Placental pericyte (primary cell): ENCODE results near the gene INTS7. TPM values are rescaled to one million over a fixed set of nuclear protein-coding genes. Genes with fewer than 3 reads are reported as not detected.

Experiments used
- small RNA-seq: library from RNA; depleted of rRNA; stranded (forward); fragments of <200 nt; gene quantifications from one replicate; pipeline ENCODE3, GENCODE V24; 2012; ENCODE audit warnings: low replicate concordance
- total RNA-seq: library from RNA; depleted of rRNA; stranded (reverse); fragments of >200 nt; gene quantifications from 2 replicates; pipeline ENCODE4 v1.2.3, GENCODE V29; 2012

Gene INTS7, protein sequence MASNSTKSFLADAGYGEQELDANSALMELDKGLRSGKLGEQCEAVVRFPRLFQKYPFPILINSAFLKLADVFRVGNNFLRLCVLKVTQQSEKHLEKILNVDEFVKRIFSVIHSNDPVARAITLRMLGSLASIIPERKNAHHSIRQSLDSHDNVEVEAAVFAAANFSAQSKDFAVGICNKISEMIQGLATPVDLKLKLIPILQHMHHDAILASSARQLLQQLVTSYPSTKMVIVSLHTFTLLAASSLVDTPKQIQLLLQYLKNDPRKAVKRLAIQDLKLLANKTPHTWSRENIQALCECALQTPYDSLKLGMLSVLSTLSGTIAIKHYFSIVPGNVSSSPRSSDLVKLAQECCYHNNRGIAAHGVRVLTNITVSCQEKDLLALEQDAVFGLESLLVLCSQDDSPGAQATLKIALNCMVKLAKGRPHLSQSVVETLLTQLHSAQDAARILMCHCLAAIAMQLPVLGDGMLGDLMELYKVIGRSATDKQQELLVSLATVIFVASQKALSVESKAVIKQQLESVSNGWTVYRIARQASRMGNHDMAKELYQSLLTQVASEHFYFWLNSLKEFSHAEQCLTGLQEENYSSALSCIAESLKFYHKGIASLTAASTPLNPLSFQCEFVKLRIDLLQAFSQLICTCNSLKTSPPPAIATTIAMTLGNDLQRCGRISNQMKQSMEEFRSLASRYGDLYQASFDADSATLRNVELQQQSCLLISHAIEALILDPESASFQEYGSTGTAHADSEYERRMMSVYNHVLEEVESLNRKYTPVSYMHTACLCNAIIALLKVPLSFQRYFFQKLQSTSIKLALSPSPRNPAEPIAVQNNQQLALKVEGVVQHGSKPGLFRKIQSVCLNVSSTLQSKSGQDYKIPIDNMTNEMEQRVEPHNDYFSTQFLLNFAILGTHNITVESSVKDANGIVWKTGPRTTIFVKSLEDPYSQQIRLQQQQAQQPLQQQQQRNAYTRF
- 7.0 and 21.3 TPM in 2 replicates for total RNA-seq

GRCh38 chr1:212035123-212035834 is at the start of gene INTS7, which contains the start of gene DTL:
Gene INTS7, minus strand, starts transcription at chr1:212035557. Its CDS starts 120 bp downstream, at chr1:212035437.
Gene DTL, plus strand, starts transcription at chr1:212035748. Its CDS starts 143 bp downstream, at chr1:212035891.

Small RNA genes lying within 50 kb of the gene (small RNA-seq; reads per million reads assigned to genes)
- not detected for gene MIR3122
- not detected for gene RF00568

Other genes with a start within 250 kb of the INTS7 start
- 23.6 and 43.8 TPM in 2 replicates for gene LPGAT1, start 204.8 kb downstream of the INTS7 start, total RNA-seq
- 0.66 and 41.5 TPM in 2 replicates for gene DTL, start 191 bp upstream of the INTS7 start, total RNA-seq
- 18.4 and 24.8 TPM in 2 replicates for gene PPP2R5A, start 249.9 kb upstream of the INTS7 start, total RNA-seq